HFFc6 (cell line): ENCODE results near the gene TMEM18. TPM values are rescaled to one million over a fixed set of nuclear protein-coding genes. Genes with fewer than 3 reads are reported as not detected.

Experiments
- DNase-seq: peaks from one replicate; pipeline ENCODE4 v3.0.0-alpha.2; 2018
- H3K27ac Mint-ChIP-seq: 2 replicates; pipeline ENCODE4 v1.8.0; 2020; ENCODE audit warnings: mild to moderate bottlenecking, mixed read lengths
- H3K27me3 Mint-ChIP-seq: 2 replicates; pipeline ENCODE4 v1.8.0; 2021; ENCODE audit warnings: mild to moderate bottlenecking, moderate library complexity, mixed read lengths; ENCODE audit not compliant: insufficient read depth
- H3K36me3 Mint-ChIP-seq: 2 replicates; pipeline ENCODE4 v1.8.0; 2021; ENCODE audit warnings: low read depth, mixed read lengths
- H3K4me1 Mint-ChIP-seq: 2 replicates; pipeline ENCODE4 v1.8.0; 2020; ENCODE audit warnings: low read depth, mixed read lengths
- H3K4me3 Mint-ChIP-seq: 2 replicates; pipeline ENCODE4 v1.8.0; 2020; ENCODE audit warnings: mild to moderate bottlenecking, moderate library complexity, mixed read lengths
- H3K9me3 Mint-ChIP-seq: 2 replicates; pipeline ENCODE4 v1.8.0; 2020; ENCODE audit warnings: mild to moderate bottlenecking, mixed read lengths
- total RNA-seq, 6 experiments: library from RNA; stranded (reverse); fragmentation: NEBNext Ultra II Directional; extraction: Animal tissue kit (Norgen Biotek cat#: 25700); gene quantifications; 2 replicates in 1 of 6; 3 replicates in 5 of 6; pipeline ENCODE4 v1.2.3, GENCODE V29; 2021
- TF ChIP-seq, protein P1 (sequence below): fragments of 200-600 bp; sonication (generic); IDR thresholded peaks from 2 replicates; pipeline ENCODE4 v1.5.0; 2021; ENCODE audit warnings: antibody characterized with exemption, mild to moderate bottlenecking

The TMEM18 gene
- total RNA-seq, 6 experiments from 2014 or later: 24.6 to 28.5 (median 26.5) TPM

DNA sequence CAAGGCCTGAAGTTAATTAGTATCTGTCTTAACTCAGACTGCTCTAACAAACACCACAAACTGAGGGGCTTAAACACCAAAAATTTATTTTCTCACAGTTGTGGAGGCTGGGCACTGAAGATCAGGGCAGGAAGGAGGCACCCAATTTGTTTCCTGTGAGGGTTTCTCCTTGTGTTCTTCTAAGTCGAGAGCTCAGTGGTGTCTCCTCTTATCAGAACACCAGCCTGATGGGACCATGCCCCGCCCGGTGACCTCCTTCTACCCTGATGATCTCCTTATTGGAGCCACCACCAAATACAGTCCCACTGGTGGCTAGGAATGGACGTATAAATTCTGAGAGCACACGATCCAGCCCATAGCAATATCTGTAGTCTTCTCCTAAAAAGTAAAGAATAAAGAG lies 20.5 kb downstream of the TMEM18 start:
- Mint-ChIP-seq H3K27ac (no peak overlapping the region), H3K4me3 (no peak overlapping the region), H3K4me1 (no peaks in the 10 kb centered on the region), H3K27me3 (peaks cover 21% of the 10 kb centered on the region), H3K9me3 (no peaks in the 10 kb centered on the region), H3K36me3 (no peaks in the 10 kb centered on the region)
- TF ChIP-seq, protein P1, sequence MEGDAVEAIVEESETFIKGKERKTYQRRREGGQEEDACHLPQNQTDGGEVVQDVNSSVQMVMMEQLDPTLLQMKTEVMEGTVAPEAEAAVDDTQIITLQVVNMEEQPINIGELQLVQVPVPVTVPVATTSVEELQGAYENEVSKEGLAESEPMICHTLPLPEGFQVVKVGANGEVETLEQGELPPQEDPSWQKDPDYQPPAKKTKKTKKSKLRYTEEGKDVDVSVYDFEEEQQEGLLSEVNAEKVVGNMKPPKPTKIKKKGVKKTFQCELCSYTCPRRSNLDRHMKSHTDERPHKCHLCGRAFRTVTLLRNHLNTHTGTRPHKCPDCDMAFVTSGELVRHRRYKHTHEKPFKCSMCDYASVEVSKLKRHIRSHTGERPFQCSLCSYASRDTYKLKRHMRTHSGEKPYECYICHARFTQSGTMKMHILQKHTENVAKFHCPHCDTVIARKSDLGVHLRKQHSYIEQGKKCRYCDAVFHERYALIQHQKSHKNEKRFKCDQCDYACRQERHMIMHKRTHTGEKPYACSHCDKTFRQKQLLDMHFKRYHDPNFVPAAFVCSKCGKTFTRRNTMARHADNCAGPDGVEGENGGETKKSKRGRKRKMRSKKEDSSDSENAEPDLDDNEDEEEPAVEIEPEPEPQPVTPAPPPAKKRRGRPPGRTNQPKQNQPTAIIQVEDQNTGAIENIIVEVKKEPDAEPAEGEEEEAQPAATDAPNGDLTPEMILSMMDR: no peak
- no peak for DNase-seq

DNA sequence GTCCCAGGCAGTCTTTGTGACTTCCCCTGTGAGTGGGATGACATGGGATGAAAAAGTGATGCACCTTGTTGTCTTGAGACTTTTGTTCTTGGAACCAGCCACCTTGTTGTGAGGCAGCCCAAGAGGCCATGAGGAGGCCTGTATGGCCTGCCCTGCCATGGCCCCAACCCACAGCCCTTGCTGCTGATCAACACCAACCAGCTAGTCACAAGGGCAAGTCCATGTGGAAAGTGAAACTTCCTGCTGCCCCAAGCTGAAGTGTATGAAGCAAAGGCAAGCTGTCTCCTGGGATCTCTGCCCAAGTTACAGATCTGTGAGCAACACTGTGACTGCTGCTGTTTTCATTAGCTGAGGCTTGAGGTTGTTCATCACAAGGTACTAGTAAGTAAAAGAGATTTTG lies 21.6 kb downstream of the TMEM18 start:
- no peak for DNase-seq

DNA sequence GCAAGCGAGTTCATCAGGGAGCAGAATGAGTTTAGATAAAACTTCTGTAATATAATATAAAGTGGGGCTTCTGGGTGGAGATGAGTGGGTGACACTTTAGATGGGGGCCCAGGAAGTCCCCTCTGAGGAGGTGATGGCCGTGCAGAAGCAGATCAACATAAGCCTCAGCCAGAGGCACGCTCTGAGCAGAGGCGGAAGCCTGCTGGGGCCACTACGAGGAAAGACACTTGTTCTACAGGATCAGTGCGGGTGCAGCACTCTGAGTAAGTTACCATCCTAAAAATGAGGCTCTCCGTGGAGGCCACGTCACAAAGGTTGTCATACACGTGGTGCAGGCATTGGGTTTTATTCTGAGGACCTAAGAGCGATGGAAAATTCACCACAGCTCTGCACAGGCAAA lies 22.3 kb downstream of the TMEM18 start:
- TF ChIP-seq, protein P1: no peak
- Mint-ChIP-seq H3K4me3 (no peak overlapping the region), H3K4me1 (peaks cover 11% of the 10 kb centered on the region; the same call in 1 of the 2 replicates), H3K9me3 (no peaks in the 10 kb centered on the region), H3K27me3 (peaks cover 24% of the 10 kb centered on the region), H3K36me3 (no peaks in the 10 kb centered on the region), H3K27ac (no peak overlapping the region)
- DNase-seq: no peak

More for the DNA sequence above, 21.6 kb downstream of the TMEM18 start:
- H3K4me1 Mint-ChIP-seq: peaks cover 5% of the 10 kb centered on the region; the same call in 1 of the 2 replicates
- H3K27ac Mint-ChIP-seq: no peak overlapping the region
- no peaks in the 10 kb centered on the region for H3K36me3 Mint-ChIP-seq
- no peak overlapping the region for H3K4me3 Mint-ChIP-seq
- TF ChIP-seq, protein P1: no peak
- H3K27me3 Mint-ChIP-seq: peaks cover 19% of the 10 kb centered on the region
- H3K9me3 Mint-ChIP-seq: no peaks in the 10 kb centered on the region

DNA sequence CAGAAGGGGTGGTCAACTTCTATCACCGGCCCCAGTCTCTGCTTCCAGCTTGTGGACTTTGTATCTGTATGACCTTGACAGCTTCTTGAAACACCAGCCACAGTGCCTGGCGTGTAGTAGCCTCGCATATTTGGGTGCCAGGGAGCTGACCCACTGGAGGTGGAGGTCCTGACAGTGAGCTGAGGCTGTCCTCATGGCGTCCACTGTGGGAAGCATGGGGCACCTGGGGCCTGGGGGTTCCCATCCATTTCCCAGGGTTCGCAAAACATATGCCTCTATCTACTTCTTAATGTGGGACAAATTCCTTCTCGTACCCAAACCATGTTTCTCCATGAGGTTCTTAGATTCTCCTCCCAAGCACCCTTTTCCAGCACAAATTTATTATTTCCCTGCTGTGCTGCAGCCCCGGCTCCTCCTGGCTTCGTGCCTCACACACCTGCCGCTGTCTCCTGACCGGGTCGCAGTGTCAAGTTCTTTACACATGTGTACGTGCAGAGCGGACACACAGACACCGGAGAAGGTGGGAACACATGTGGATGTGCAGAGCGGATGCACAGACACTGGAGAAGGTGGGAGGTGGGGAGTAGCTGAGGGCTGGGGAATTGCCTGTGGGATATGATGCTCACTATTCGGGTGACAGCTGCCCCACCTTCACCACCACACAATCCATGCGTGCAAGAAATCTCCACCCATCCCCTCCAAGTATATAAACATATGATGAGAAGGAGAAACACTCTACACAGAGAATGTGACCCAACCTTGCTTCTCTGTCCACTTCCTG lies 23.4 kb downstream of the TMEM18 start:
- H3K36me3 Mint-ChIP-seq: no peaks in the 10 kb centered on the region

DNA sequence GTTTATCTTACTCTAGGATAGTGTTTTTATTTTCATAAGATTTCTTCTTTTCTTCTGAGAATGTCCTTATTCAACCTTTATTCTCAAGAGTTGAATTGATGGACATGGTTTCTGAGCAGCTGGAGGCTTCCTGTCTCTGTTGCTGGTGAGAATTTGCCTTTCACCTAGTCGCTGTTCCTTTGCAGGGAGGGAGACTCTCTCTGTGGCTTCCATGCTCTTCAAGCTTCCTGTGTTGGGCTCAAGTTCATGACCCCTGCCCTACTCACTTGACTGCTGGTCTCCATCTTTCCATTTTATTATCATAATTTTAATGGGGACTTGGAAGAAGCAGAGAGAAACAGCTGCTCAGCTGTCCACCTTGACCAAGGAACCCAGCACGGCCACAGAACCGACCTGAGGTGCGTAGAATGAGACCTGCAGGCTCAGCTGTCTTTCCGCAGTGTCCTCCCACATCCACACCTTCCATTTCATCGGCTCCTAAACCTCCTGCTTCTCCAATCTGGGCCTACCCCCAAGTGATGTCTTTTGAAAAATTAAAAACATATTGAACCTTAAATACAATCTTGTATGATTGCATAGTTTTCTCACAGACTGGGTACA lies 24.2 kb downstream of the TMEM18 start:
- H3K4me1 Mint-ChIP-seq: peaks cover 11% of the 10 kb centered on the region; the same call in 1 of the 2 replicates
- H3K27me3 Mint-ChIP-seq: peaks cover 23% of the 10 kb centered on the region
- no peak for DNase-seq
- no peaks in the 10 kb centered on the region for H3K36me3 Mint-ChIP-seq
- no peaks in the 10 kb centered on the region for H3K9me3 Mint-ChIP-seq
- H3K27ac Mint-ChIP-seq: no peak overlapping the region
- TF ChIP-seq, protein P1: no peak
- H3K4me3 Mint-ChIP-seq: no peak overlapping the region

More for the DNA sequence above, 23.4 kb downstream of the TMEM18 start:
- peaks cover 26% of the 10 kb centered on the region for H3K27me3 Mint-ChIP-seq
- H3K4me3 Mint-ChIP-seq: no peak overlapping the region
- no peak overlapping the region for H3K27ac Mint-ChIP-seq
- peaks cover 11% of the 10 kb centered on the region; the same call in 1 of the 2 replicates for H3K4me1 Mint-ChIP-seq
- no peak for DNase-seq
- TF ChIP-seq, protein P1: no peak
- no peaks in the 10 kb centered on the region for H3K9me3 Mint-ChIP-seq
